ENCODE data around the gene CDH22. TPM values are rescaled to one million over a fixed set of nuclear protein-coding genes. Genes with fewer than 3 reads are reported as not detected.
A peak's percentile ranks its signal among the peaks of the same experiment; 100 is the strongest.

CDH22 gene
- total RNA-seq, 2 donors from 2014 or later: not detected

GRCh38 chr20:46240881-46241280 is 67.4 kb downstream of the CDH22 start:
- DNase-seq (no peak), ATAC-seq (replicated peaks in 1 of 2) (no peak)
- Mint-ChIP-seq H3K9me3 (no peaks in the 10 kb centered on the region), H3K4me3 (no peak overlapping the region), H3K4me1 (ENCODE audit: low read depth) (no peaks in the 10 kb centered on the region), H3K27ac (no peak overlapping the region), H3K36me3 (ENCODE audit: insufficient read depth in 2 of 2) (no peaks in the 10 kb centered on the region), H3K27me3 (ENCODE audit: low read depth) (peaks cover 17% of the 10 kb centered on the region)

- no peaks in the 10 kb centered on the region for H3K9me3 Mint-ChIP-seq
- no peaks in the 10 kb centered on the region for H3K4me1 Mint-ChIP-seq (ENCODE audit: low read depth)
- H3K27ac Mint-ChIP-seq: no peak overlapping the region
- ATAC-seq (replicated peaks in 1 of 2) (peak in 1 of 2 donors; percentile 25), DNase-seq (no peak)
- peaks cover 16% of the 10 kb centered on the region for H3K27me3 Mint-ChIP-seq (ENCODE audit: low read depth)
- no peaks in the 10 kb centered on the region for H3K36me3 Mint-ChIP-seq (ENCODE audit: insufficient read depth in 2 of 2)
- H3K4me3 Mint-ChIP-seq: no peak overlapping the region
Measured at GRCh38 chr20:46240065-46240464, 68.2 kb downstream of the CDH22 start.

- Mint-ChIP-seq H3K9me3 (no peaks in the 10 kb centered on the region), H3K4me1 (ENCODE audit: low read depth) (no peaks in the 10 kb centered on the region), H3K27me3 (ENCODE audit: low read depth) (peaks cover 22% of the 10 kb centered on the region), H3K4me3 (no peak overlapping the region), H3K27ac (no peak overlapping the region), H3K36me3 (ENCODE audit: insufficient read depth in 2 of 2) (no peaks in the 10 kb centered on the region)
- DNase-seq: no peak
- no peak for ATAC-seq (replicated peaks in 1 of 2)
Measured at GRCh38 chr20:46237736-46238135, 70.6 kb downstream of the CDH22 start.

- Mint-ChIP-seq H3K36me3 (ENCODE audit: insufficient read depth in 2 of 2) (no peaks in the 10 kb centered on the region), H3K4me1 (ENCODE audit: low read depth) (no peaks in the 10 kb centered on the region), H3K27me3 (ENCODE audit: low read depth) (peaks cover 26% of the 10 kb centered on the region)
Measured at GRCh38 chr20:46237227-46237626, 71.1 kb downstream of the CDH22 start.

GRCh38 chr20:46235077-46235476 is 73.2 kb downstream of the CDH22 start:
- Mint-ChIP-seq H3K4me1 (ENCODE audit: low read depth) (no peaks in the 10 kb centered on the region), H3K36me3 (ENCODE audit: insufficient read depth in 2 of 2) (no peaks in the 10 kb centered on the region), H3K27ac (no peak overlapping the region), H3K4me3 (no peak overlapping the region), H3K9me3 (no peaks in the 10 kb centered on the region), H3K27me3 (ENCODE audit: low read depth) (peaks cover 25% of the 10 kb centered on the region)
- ATAC-seq (replicated peaks in 1 of 2): no peak
- DNase-seq: no peak

More at GRCh38 chr20:46237227-46237626, 71.1 kb downstream of the CDH22 start:
- no peak for ATAC-seq (replicated peaks in 1 of 2)
- H3K9me3 Mint-ChIP-seq: no peaks in the 10 kb centered on the region
- DNase-seq: no peak
- H3K27ac Mint-ChIP-seq: no peak overlapping the region
- H3K4me3 Mint-ChIP-seq: no peak overlapping the region

- Mint-ChIP-seq H3K27me3 (ENCODE audit: low read depth) (peaks cover 25% of the 10 kb centered on the region), H3K4me1 (ENCODE audit: low read depth) (no peaks in the 10 kb centered on the region), H3K4me3 (no peak overlapping the region), H3K27ac (no peak overlapping the region), H3K36me3 (ENCODE audit: insufficient read depth in 2 of 2) (no peaks in the 10 kb centered on the region), H3K9me3 (no peaks in the 10 kb centered on the region)
- DNase-seq (no peak), ATAC-seq (replicated peaks in 1 of 2) (no peak)
Measured at GRCh38 chr20:46233701-46234100, 74.6 kb downstream of the CDH22 start.

- Mint-ChIP-seq H3K4me1 (ENCODE audit: low read depth) (no peaks in the 10 kb centered on the region), H3K27ac (no peak overlapping the region), H3K9me3 (no peaks in the 10 kb centered on the region), H3K4me3 (no peak overlapping the region), H3K36me3 (ENCODE audit: insufficient read depth in 2 of 2) (no peaks in the 10 kb centered on the region), H3K27me3 (ENCODE audit: low read depth) (peaks cover 25% of the 10 kb centered on the region)
- ATAC-seq (replicated peaks in 1 of 2) (no peak), DNase-seq (no peak)
Measured at GRCh38 chr20:46232539-46232938, 75.8 kb downstream of the CDH22 start.

- no peaks in the 10 kb centered on the region for H3K9me3 Mint-ChIP-seq
- H3K36me3 Mint-ChIP-seq (ENCODE audit: insufficient read depth in 2 of 2): no peaks in the 10 kb centered on the region
- no peaks in the 10 kb centered on the region for H3K4me1 Mint-ChIP-seq (ENCODE audit: low read depth)
- no peak overlapping the region for H3K27ac Mint-ChIP-seq
- DNase-seq (no peak), ATAC-seq (replicated peaks in 1 of 2) (no peak)
- peaks cover 34% of the 10 kb centered on the region for H3K27me3 Mint-ChIP-seq (ENCODE audit: low read depth)
- no peak overlapping the region for H3K4me3 Mint-ChIP-seq
Measured at GRCh38 chr20:46230801-46231282, 77.5 kb downstream of the CDH22 start.

GRCh38 chr20:46230106-46230491 is 78.2 kb downstream of the CDH22 start:
- Mint-ChIP-seq H3K27ac (no peak overlapping the region), H3K9me3 (no peaks in the 10 kb centered on the region), H3K4me1 (ENCODE audit: low read depth) (no peaks in the 10 kb centered on the region), H3K4me3 (no peak overlapping the region), H3K36me3 (ENCODE audit: insufficient read depth in 2 of 2) (no peaks in the 10 kb centered on the region), H3K27me3 (ENCODE audit: low read depth) (peaks cover 34% of the 10 kb centered on the region)
- ATAC-seq (replicated peaks in 1 of 2) (no peak), DNase-seq (no peak)

- peaks cover 37% of the 10 kb centered on the region for H3K27me3 Mint-ChIP-seq (ENCODE audit: low read depth)
- no peak overlapping the region for H3K27ac Mint-ChIP-seq
- DNase-seq (no peak), ATAC-seq (replicated peaks in 1 of 2) (no peak)
- H3K4me3 Mint-ChIP-seq: no peak overlapping the region
- no peaks in the 10 kb centered on the region for H3K36me3 Mint-ChIP-seq (ENCODE audit: insufficient read depth in 2 of 2)
- H3K4me1 Mint-ChIP-seq (ENCODE audit: low read depth): no peaks in the 10 kb centered on the region
- H3K9me3 Mint-ChIP-seq: no peaks in the 10 kb centered on the region
Measured at GRCh38 chr20:46229478-46230105, 78.7 kb downstream of the CDH22 start.

- Mint-ChIP-seq H3K27ac (no peak overlapping the region), H3K36me3 (ENCODE audit: insufficient read depth in 2 of 2) (no peaks in the 10 kb centered on the region), H3K4me3 (no peak overlapping the region), H3K27me3 (ENCODE audit: low read depth) (peaks cover 40% of the 10 kb centered on the region), H3K9me3 (no peaks in the 10 kb centered on the region), H3K4me1 (ENCODE audit: low read depth) (no peaks in the 10 kb centered on the region)
- DNase-seq (no peak), ATAC-seq (replicated peaks in 1 of 2) (no peak)
Measured at GRCh38 chr20:46228670-46229069, 79.6 kb downstream of the CDH22 start.

GRCh38 chr20:46227272-46227767 is 81.0 kb downstream of the CDH22 start:
- peaks cover 38% of the 10 kb centered on the region for H3K27me3 Mint-ChIP-seq (ENCODE audit: low read depth)
- ATAC-seq (replicated peaks in 1 of 2): no peak

GRCh38 chr20:46226602-46227001 is 81.7 kb downstream of the CDH22 start:
- no peaks in the 10 kb centered on the region for H3K9me3 Mint-ChIP-seq
- no peak overlapping the region for H3K4me3 Mint-ChIP-seq
- no peak for DNase-seq
- H3K36me3 Mint-ChIP-seq (ENCODE audit: insufficient read depth in 2 of 2): no peaks in the 10 kb centered on the region
- H3K4me1 Mint-ChIP-seq (ENCODE audit: low read depth): no peaks in the 10 kb centered on the region
- ATAC-seq (replicated peaks in 1 of 2): no peak
- H3K27ac Mint-ChIP-seq: no peak overlapping the region
- H3K27me3 Mint-ChIP-seq (ENCODE audit: low read depth): peaks cover 32% of the 10 kb centered on the region

More at GRCh38 chr20:46227272-46227767, 81.0 kb downstream of the CDH22 start:
- Mint-ChIP-seq H3K27ac (no peak overlapping the region), H3K4me3 (no peak overlapping the region), H3K9me3 (no peaks in the 10 kb centered on the region), H3K36me3 (ENCODE audit: insufficient read depth in 2 of 2) (no peaks in the 10 kb centered on the region), H3K4me1 (ENCODE audit: low read depth) (no peaks in the 10 kb centered on the region)
- no peak for DNase-seq

GRCh38 chr20:46222521-46223007 is 85.7 kb downstream of the CDH22 start:
- Mint-ChIP-seq H3K36me3 (ENCODE audit: insufficient read depth in 2 of 2) (no peaks in the 10 kb centered on the region), H3K4me3 (no peak overlapping the region), H3K4me1 (ENCODE audit: low read depth) (no peaks in the 10 kb centered on the region), H3K27ac (no peak overlapping the region), H3K9me3 (no peaks in the 10 kb centered on the region), H3K27me3 (ENCODE audit: low read depth) (peaks cover 32% of the 10 kb centered on the region)
- no peak for DNase-seq
- ATAC-seq (replicated peaks in 1 of 2): no peak
